Astrocyte of the spinal cord (primary cell): ENCODE data around the gene SFSWAP.

ENCODE experiments used
- DNase-seq: peaks from one replicate; pipeline ENCODE4 v3.0.0; 2011; ENCODE audit warnings: low read depth, low spot score
- H3K4me3 ChIP-seq: 2 replicates; pipeline ENCODE4 v1.5.1; 2011; ENCODE audit warnings: low read depth, mild to moderate bottlenecking, low read length, moderate library complexity
- CTCF ChIP-seq: IDR thresholded peaks from 2 replicates; pipeline ENCODE4 v1.5.1; 2012; ENCODE audit warnings: low read depth, mild to moderate bottlenecking, low read length, inconsistent platforms
- in situ Hi-C: cut with HindIII; loops from 2 replicates; pipeline ENCODE4 v1.10.0; 2017; ENCODE audit warnings: low sequenced_read_pairs

Gene SFSWAP

GRCh38 chr12:131711551-131712205, 788 bp downstream of the SFSWAP start:
- in situ Hi-C loops = no loop called here
- no peak for DNase-seq
- peak overlapping the region; percentile 100 for H3K4me3 ChIP-seq
- TF ChIP-seq CTCF = no peak

GRCh38 chr12:131713349-131713748, 2.5 kb downstream of the SFSWAP start:
- TF ChIP-seq CTCF = no peak
- DNase-seq = no peak
- H3K4me3 ChIP-seq = no peak overlapping the region
- in situ Hi-C loops = no loop called here

DNA sequence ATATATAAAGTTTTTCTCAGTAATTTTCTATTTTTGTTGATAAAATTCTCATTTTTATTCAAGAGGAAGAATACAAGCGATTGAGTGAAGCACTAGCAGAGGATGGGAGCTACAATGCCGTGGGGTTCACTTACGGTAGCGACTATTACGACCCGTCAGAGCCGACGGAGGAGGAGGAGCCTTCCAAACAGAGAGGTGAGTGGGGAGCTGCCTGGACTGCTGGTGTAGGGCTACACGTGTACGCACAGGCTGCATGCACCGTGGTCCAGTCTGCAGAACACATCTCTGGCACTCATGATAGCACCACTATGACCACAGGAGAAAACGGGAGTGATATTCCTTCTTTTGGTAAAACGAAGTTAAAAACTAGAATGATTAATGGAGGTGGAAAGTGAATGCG, 3.9 kb downstream of the SFSWAP start:
- H3K4me3 ChIP-seq = no peak overlapping the region
- no peak for TF ChIP-seq CTCF
- in situ Hi-C loops = no loop called here
- DNase-seq = no peak

GRCh38 chr12:131716282-131716681, 5.4 kb downstream of the SFSWAP start:
- no peak for DNase-seq
- H3K4me3 ChIP-seq = no peak overlapping the region
- no peak for TF ChIP-seq CTCF
- in situ Hi-C loops = no loop called here

GRCh38 chr12:131720241-131720640, 9.4 kb downstream of the SFSWAP start:
- no peak for DNase-seq
- in situ Hi-C loops = no loop called here
- TF ChIP-seq CTCF = no peak
- no peak overlapping the region for H3K4me3 ChIP-seq

DNA sequence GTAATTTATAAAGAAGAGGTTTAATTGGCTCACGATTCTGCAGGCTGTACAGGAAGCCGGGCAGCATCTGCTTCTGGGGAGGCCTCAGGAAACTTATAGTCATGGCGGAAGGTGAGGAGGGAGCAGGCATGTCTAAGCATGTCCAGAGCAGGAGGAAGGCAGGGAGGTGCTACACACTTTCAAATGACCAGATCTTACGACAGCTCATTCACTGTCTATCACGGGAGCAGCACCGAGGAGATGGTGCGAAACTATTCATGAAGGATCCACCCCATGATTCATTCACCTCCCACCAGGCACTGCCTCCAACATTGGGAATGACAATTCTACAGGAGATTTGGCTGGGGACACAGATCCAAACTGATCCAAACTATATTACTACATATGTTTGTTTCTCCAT, 10.0 kb downstream of the SFSWAP start:
- no peak for TF ChIP-seq CTCF
- no peak overlapping the region for H3K4me3 ChIP-seq
- in situ Hi-C loops = no loop called here
- DNase-seq = no peak
